IMR-90 (cell line): ENCODE results near the gene SESN3. TPM values are rescaled to one million over a fixed set of nuclear protein-coding genes. Genes with fewer than 3 reads are reported as not detected.

ENCODE experiments used
- ATAC-seq: fragments of 200-7000 bp; cut with Tn5 transposase; 2 replicates; pipeline ENCODE4 v1.9.1; 2020; ENCODE audit warnings: low read depth, mild to moderate bottlenecking, moderate library complexity
- BruUV-seq: library from RNA; stranded (reverse); fragments of 400-500 nt; replicated peaks from 2 replicates; lab custom pipeline; 2021; lab: Mats Ljungman, UMichigan
- CTCF ChIA-PET: fragments of 300-600 bp; formaldehyde crosslinking; extraction: SDS; loops from one replicate; lab custom pipeline; 2021; ENCODE audit warnings: antibody characterized with exemption; lab: Yijun Ruan, JAX
- POLR2A ChIA-PET: fragments of 300-600 bp; sonication (Branson Sonifier 250); formaldehyde crosslinking; loops from one replicate; lab custom pipeline; 2022; ENCODE audit warnings: antibody characterized with exemption; ENCODE audit not compliant: unreplicated experiment; lab: Charles Lee
- DNase-seq: peaks from one replicate; pipeline ENCODE4 v3.0.0; 2013
- H2AFZ ChIP-seq: replicated peaks from 2 replicates; pipeline ENCODE3; 2013; ENCODE audit warnings: low read length, mild to moderate bottlenecking; ENCODE audit not compliant: poor library complexity
- H2AK5ac ChIP-seq: 2 replicates; pipeline ENCODE4 v1.6.1; 2013; ENCODE audit warnings: low read depth, low read length, inconsistent platforms
- H2AK9ac ChIP-seq: replicated peaks from 2 replicates; pipeline ENCODE3; 2013; ENCODE audit warnings: mild to moderate bottlenecking, low read depth, low read length, moderate library complexity; ENCODE audit not compliant: poor library complexity
- H2BK120ac ChIP-seq: 2 replicates; pipeline ENCODE4 v1.6.1; 2013; ENCODE audit warnings: low read depth, low read length, inconsistent platforms
- H2BK15ac ChIP-seq: 3 replicates; pipeline ENCODE4 v1.6.1; 2013; ENCODE audit warnings: low read depth, low read length, inconsistent platforms
- H2BK20ac ChIP-seq: 2 replicates; pipeline ENCODE4 v1.6.1; 2013; ENCODE audit warnings: low read depth, mild to moderate bottlenecking, inconsistent platforms, low read length, moderate library complexity
- H2BK5ac ChIP-seq: 2 replicates; pipeline ENCODE4 v1.6.1; 2013; ENCODE audit warnings: mild to moderate bottlenecking, low read depth, low read length, inconsistent platforms; ENCODE audit not compliant: poor library complexity, severe bottlenecking
- H3K14ac ChIP-seq: replicated peaks from 2 replicates; pipeline ENCODE4 v1.6.1; 2013; ENCODE audit warnings: low read depth, low read length, inconsistent platforms
- H3K18ac ChIP-seq: 2 replicates; pipeline ENCODE4 v1.6.1; 2013; ENCODE audit warnings: low read depth, low read length, control low read depth
- H3K23ac ChIP-seq: 2 replicates; pipeline ENCODE4 v1.6.1; 2013; ENCODE audit warnings: low read depth, low read length, inconsistent platforms
- H3K27ac ChIP-seq: 2 replicates; pipeline ENCODE4 v1.5.1; 2013; ENCODE audit warnings: mild to moderate bottlenecking, control low read depth, low read length; ENCODE audit not compliant: insufficient read depth
- H3K27me3 ChIP-seq: 2 replicates; pipeline ENCODE4 v1.6.1; 2013; ENCODE audit warnings: low read length; ENCODE audit not compliant: control insufficient read depth, insufficient read depth
- H3K36me3 ChIP-seq: 2 replicates; pipeline ENCODE4 v1.6.1; 2013; ENCODE audit warnings: low read length, mixed read lengths; ENCODE audit not compliant: control insufficient read depth, insufficient read depth
- H3K4ac ChIP-seq: 2 replicates; pipeline ENCODE4 v1.6.1; 2013; ENCODE audit warnings: low read depth, low read length, inconsistent platforms
- H3K4me1 ChIP-seq: 2 replicates; pipeline ENCODE4 v1.6.1; 2013; ENCODE audit warnings: low read length, mixed read lengths; ENCODE audit not compliant: control insufficient read depth, insufficient read depth
- H3K4me2 ChIP-seq: 2 replicates; pipeline ENCODE4 v1.6.1; 2013; ENCODE audit warnings: low read depth, mild to moderate bottlenecking, control low read depth, low read length, moderate library complexity
- H3K4me3 ChIP-seq: 2 replicates; pipeline ENCODE4 v1.5.1; 2013; ENCODE audit warnings: low read depth, mild to moderate bottlenecking, control low read depth, low read length, moderate library complexity; ENCODE audit not compliant: insufficient read depth
- H3K56ac ChIP-seq: 2 replicates; pipeline ENCODE4 v1.6.1; 2013; ENCODE audit warnings: low read length, inconsistent platforms; ENCODE audit not compliant: insufficient read depth; ENCODE audit errors: extremely low read depth
- H3K79me1 ChIP-seq, 2 experiments: 2 replicates each; pipeline ENCODE4 v1.6.1; 2013; ENCODE audit warnings: low read length in 2 of 2, inconsistent platforms in 1 of 2, low read depth in 1 of 2
- H3K9ac ChIP-seq: 2 replicates; pipeline ENCODE4 v1.6.1; 2013; ENCODE audit warnings: low read depth, low read length, control low read depth
- H3K9me1 ChIP-seq: 2 replicates; pipeline ENCODE4 v1.6.1; 2013; ENCODE audit warnings: low read length, inconsistent platforms; ENCODE audit not compliant: insufficient read depth
- H3K9me3 ChIP-seq: 2 replicates; pipeline ENCODE4 v1.6.1; 2013; ENCODE audit warnings: low read length; ENCODE audit not compliant: control insufficient read depth, insufficient read depth
- H4K20me1 ChIP-seq: 2 replicates; pipeline ENCODE4 v1.6.1; 2013; ENCODE audit warnings: low read length, inconsistent platforms; ENCODE audit not compliant: insufficient read depth
- H4K5ac ChIP-seq: 2 replicates; pipeline ENCODE4 v1.6.1; 2013; ENCODE audit warnings: mild to moderate bottlenecking, low read depth, low read length, control low read depth
- H4K8ac ChIP-seq, 2 experiments: 2 replicates each; pipeline ENCODE4 v1.6.1; 2013; ENCODE audit warnings: low read depth in 2 of 2, low read length in 2 of 2, control low read depth in 1 of 2, inconsistent platforms in 1 of 2
- H4K91ac ChIP-seq: 2 replicates; pipeline ENCODE4 v1.6.1; 2013; ENCODE audit warnings: low read depth, low read length, inconsistent platforms; ENCODE audit not compliant: insufficient read depth
- BHLHE40 ChIP-seq: fragments of 150-350 bp; IDR thresholded peaks from 2 replicates; pipeline ENCODE4 v1.6.1; 2016; ENCODE audit warnings: mild to moderate bottlenecking, low read depth, low read length
- CEBPB ChIP-seq: IDR thresholded peaks from 2 replicates; pipeline ENCODE4 v1.6.1; 2012; ENCODE audit warnings: low read depth, low read length, improper control_type of control experiment
- CHD1 ChIP-seq: IDR thresholded peaks from 2 replicates; pipeline ENCODE4 v1.6.1; 2012; ENCODE audit warnings: low read depth, low read length, improper control_type of control experiment
- MAFK ChIP-seq: IDR thresholded peaks from 2 replicates; pipeline ENCODE4 v1.6.1; 2012; ENCODE audit warnings: low read depth, low read length, improper control_type of control experiment
- MAZ ChIP-seq: IDR thresholded peaks from 2 replicates; pipeline ENCODE4 v1.6.1; 2012; ENCODE audit warnings: low read depth, mild to moderate bottlenecking, low read length, improper control_type of control experiment, moderate library complexity, borderline replicate concordance
- RAD21 ChIP-seq: IDR thresholded peaks from 2 replicates; pipeline ENCODE4 v1.6.1; 2012; ENCODE audit warnings: low read length, improper control_type of control experiment
- RFX5 ChIP-seq: IDR thresholded peaks from 2 replicates; pipeline ENCODE4 v1.8.0; 2012; ENCODE audit warnings: low read depth, mild to moderate bottlenecking, low read length, moderate library complexity
- WGBS, 2 experiments: methylation state at CpG; one replicate each; pipeline versions ENCODE4 v1.1.5 to v1.1.7; 2013; ENCODE audit warnings: missing lambda C conversion rate in 2 of 2; ENCODE audit not compliant: insufficient read length in 1 of 2; ENCODE audit errors: extremely low coverage in 2 of 2; 5-methylcytosine and 5-hydroxymethylcytosine counted together
- dilution Hi-C: fragments of 300-500 bp; cut with HindIII; formaldehyde crosslinking; loops from one replicate; pipeline ENCODE4 v1.14.3; 2018; ENCODE audit warnings: low sequenced_read_pairs; ENCODE audit not compliant: unreplicated experiment
- in situ Hi-C: fragments of 300-500 bp; cut with MboI; formaldehyde crosslinking; loops from 3 replicates; pipeline ENCODE4 v1.14.3; 2019; ENCODE audit warnings: low sequenced_read_pairs, inconsistent platforms, mixed read lengths
- intact Hi-C: fragments of 100-400 bp; cut with micrococcal nuclease; formaldehyde crosslinking; loops from 2 replicates; pipeline ENCODE4 v1.10.0; 2022
- polyA plus RNA-seq, 3 experiments: library from polyadenylated mRNA; depleted of rRNA; stranded (reverse); fragments of >200 nt; gene quantifications; 2 replicates each; pipeline ENCODE4 v1.2.3, GENCODE V29; 2012; ENCODE audit warnings: low replicate concordance in 1 of 3
- total RNA-seq: library from RNA; depleted of rRNA; stranded (reverse); fragments of >200 nt; gene quantifications from 2 replicates; pipeline ENCODE4 v1.2.3, GENCODE V29; 2012
- TF ChIP-seq, protein P1 (sequence below): conservative IDR thresholded peaks from 2 replicates; pipeline ENCODE4 v1.5.1; 2012; ENCODE audit warnings: mild to moderate bottlenecking, low read depth, low read length, improper control_type of control experiment
- TF ChIP-seq, protein P2 (sequence below): fragments of 150-350 bp; IDR thresholded peaks from 2 replicates; pipeline ENCODE4 v1.6.1; 2017; ENCODE audit warnings: mild to moderate bottlenecking, antibody characterized with exemption, low read length, low read depth

SESN3 gene
- total and polyA plus RNA-seq, 2 of the 4 experiments (the other 2 are of a cell fraction): 2.0 to 7.7 TPM

- no peak overlapping the region for H3K9ac ChIP-seq
- no peak for ATAC-seq
- no peak overlapping the region for H2BK15ac ChIP-seq
- H3K27ac ChIP-seq: no peak overlapping the region
- H3K9me1 ChIP-seq: no peaks in the 10 kb centered on the region
- H3K4me2 ChIP-seq: no peak overlapping the region
- H4K20me1 ChIP-seq: no peaks in the 10 kb centered on the region
- H2BK120ac ChIP-seq: no peak overlapping the region
- H3K27me3 ChIP-seq: peaks cover 2% of the 10 kb centered on the region; the same call in 1 of the 2 replicates
- H3K56ac ChIP-seq: no peak overlapping the region
- dilution Hi-C loops (no loop called here), intact Hi-C loops (loop anchor here (10.0 kb wide), 1 partner anchor 437 kb away; no protein-coding TSS in a partner anchor), in situ Hi-C loops (loop anchor here (5.0 kb wide), 1 partner anchor 549 kb away; no protein-coding TSS in a partner anchor)
- H3K36me3 ChIP-seq: no peaks in the 10 kb centered on the region
- H2AK5ac ChIP-seq: no peak overlapping the region
- no peak overlapping the region for H2BK20ac ChIP-seq
- H4K91ac ChIP-seq: no peak overlapping the region
- CTCF ChIA-PET: interaction anchor here (1.2 kb wide), 1 partner anchor 14 kb away, joined by 4 read pairs; no protein-coding TSS in a partner anchor
- no peak overlapping the region for H2AK9ac ChIP-seq
- no peaks in the 10 kb centered on the region for H3K4me1 ChIP-seq
- no CpG with 5 or more reads among the region's 1 CpG for WGBS, 2 experiments
- POLR2A ChIA-PET: interaction anchor here (0.8 kb wide), 1 partner anchor 547 kb away, joined by 3 read pairs; no protein-coding TSS in a partner anchor
- no peak overlapping the region for H3K4ac ChIP-seq
- no peak overlapping the region for H3K18ac ChIP-seq
- no peak for TF ChIP-seq RAD21
- TF ChIP-seq MAZ: no peak
- no peak for TF ChIP-seq CHD1
- TF ChIP-seq CEBPB: no peak
- TF ChIP-seq RFX5: no peak
- no peak for TF ChIP-seq MAFK
- TF ChIP-seq, protein P1, sequence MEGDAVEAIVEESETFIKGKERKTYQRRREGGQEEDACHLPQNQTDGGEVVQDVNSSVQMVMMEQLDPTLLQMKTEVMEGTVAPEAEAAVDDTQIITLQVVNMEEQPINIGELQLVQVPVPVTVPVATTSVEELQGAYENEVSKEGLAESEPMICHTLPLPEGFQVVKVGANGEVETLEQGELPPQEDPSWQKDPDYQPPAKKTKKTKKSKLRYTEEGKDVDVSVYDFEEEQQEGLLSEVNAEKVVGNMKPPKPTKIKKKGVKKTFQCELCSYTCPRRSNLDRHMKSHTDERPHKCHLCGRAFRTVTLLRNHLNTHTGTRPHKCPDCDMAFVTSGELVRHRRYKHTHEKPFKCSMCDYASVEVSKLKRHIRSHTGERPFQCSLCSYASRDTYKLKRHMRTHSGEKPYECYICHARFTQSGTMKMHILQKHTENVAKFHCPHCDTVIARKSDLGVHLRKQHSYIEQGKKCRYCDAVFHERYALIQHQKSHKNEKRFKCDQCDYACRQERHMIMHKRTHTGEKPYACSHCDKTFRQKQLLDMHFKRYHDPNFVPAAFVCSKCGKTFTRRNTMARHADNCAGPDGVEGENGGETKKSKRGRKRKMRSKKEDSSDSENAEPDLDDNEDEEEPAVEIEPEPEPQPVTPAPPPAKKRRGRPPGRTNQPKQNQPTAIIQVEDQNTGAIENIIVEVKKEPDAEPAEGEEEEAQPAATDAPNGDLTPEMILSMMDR: no peak
- no peak for TF ChIP-seq BHLHE40
- TF ChIP-seq, protein P2, sequence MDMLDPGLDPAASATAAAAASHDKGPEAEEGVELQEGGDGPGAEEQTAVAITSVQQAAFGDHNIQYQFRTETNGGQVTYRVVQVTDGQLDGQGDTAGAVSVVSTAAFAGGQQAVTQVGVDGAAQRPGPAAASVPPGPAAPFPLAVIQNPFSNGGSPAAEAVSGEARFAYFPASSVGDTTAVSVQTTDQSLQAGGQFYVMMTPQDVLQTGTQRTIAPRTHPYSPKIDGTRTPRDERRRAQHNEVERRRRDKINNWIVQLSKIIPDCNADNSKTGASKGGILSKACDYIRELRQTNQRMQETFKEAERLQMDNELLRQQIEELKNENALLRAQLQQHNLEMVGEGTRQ: no peak
- no peak overlapping the region for H3K14ac ChIP-seq
- H3K79me1 ChIP-seq: no peaks in the 10 kb centered on the region
- no peak overlapping the region for H2AFZ ChIP-seq
- H3K23ac ChIP-seq: no peak overlapping the region
- no TSS peak for BruUV-seq
- H3K4me3 ChIP-seq: no peak overlapping the region
- H3K9me3 ChIP-seq: no peaks in the 10 kb centered on the region
- H2BK5ac ChIP-seq: no peak overlapping the region
- DNase-seq: no peak
- no peak overlapping the region for H4K8ac ChIP-seq
- no peak overlapping the region for H4K5ac ChIP-seq
Observed at GRCh38 chr11:95157824-95158223, 73.2 kb downstream of the SESN3 start.
